ENCODE measurements around the gene C22orf39.

C22orf39 gene

DNA sequence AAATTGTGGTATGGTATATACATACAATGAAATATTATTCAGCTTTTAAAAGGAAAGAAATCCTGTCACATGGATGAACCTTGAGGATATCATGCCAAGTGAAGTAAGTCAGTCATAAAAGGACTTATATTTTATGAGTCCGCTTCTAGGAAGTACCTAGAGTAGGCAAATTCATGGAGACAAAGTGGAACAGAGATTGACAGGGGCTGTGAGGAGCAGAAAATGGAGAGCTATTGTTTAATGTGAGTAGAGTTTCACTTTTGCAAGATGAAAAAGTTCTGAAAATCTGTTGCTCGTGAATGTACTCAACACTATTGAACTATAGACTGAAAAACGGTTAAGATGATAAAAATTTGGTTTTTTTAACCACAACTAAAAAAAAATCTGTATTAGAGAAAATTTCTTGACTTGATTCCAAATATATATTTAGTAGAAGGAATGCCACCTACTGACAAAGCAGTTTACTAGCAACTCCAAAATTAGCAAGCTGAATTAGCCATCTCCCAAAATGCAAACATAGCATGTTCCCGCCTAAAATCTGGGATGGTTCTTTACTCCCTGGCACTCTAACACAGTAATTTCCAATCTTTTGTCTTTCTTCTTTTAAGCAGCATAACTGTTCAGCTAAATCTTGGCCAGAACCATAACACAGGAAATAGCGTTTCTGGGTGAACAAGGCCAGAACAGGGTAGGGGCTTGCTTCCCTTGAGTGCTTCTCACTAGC is 30.0 kb upstream of the C22orf39 start:
- in situ Hi-C loops (cut with HindIII; ENCODE audit: low sequenced_read_pairs): no loop called here

GRCh38 chr22:19476023-19476422 is 28.5 kb upstream of the C22orf39 start:
- in situ Hi-C loops (cut with HindIII; ENCODE audit: low sequenced_read_pairs): no loop called here

GRCh38 chr22:19473578-19473977 is 26.1 kb upstream of the C22orf39 start:
- in situ Hi-C loops (cut with HindIII; ENCODE audit: low sequenced_read_pairs): loop anchor here (25.0 kb wide), 1 partner anchor 139 kb away; no protein-coding TSS in a partner anchor

DNA sequence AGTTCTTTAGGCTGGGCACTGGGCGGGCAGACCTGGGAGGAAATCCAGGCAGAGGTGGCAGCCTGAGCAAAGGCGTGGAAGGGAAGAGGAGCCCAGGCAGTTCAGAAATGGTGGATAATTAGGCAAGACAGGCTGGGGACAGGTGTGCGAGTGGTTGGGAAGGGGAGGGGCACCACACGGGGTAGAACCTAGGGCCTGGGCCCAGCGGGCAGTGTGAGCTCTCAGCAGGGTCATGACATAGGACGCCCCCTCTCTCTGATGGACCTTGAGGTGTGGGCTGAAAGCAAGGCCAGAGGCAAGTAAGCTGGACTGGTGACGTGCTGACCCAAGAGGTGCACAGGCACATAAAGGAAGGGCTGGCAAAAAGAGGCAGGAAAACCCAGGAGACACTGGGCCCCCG is 24.7 kb upstream of the C22orf39 start:
- in situ Hi-C loops (cut with HindIII; ENCODE audit: low sequenced_read_pairs): loop anchor here (25.0 kb wide), 1 partner anchor 140 kb away; no protein-coding TSS in a partner anchor

- in situ Hi-C loops (cut with HindIII; ENCODE audit: low sequenced_read_pairs): loop anchor here (25.0 kb wide), 1 partner anchor 141 kb away; no protein-coding TSS in a partner anchor
These were observed 24.1 kb upstream of the C22orf39 start for GRCh38 chr22:19471572-19471971.

- in situ Hi-C loops (cut with HindIII; ENCODE audit: low sequenced_read_pairs): loop anchor here (25.0 kb wide), 1 partner anchor 142 kb away; no protein-coding TSS in a partner anchor
These were observed 22.5 kb upstream of the C22orf39 start for GRCh38 chr22:19470010-19470409.

GRCh38 chr22:19469421-19469820 is 21.9 kb upstream of the C22orf39 start:
- in situ Hi-C loops (cut with HindIII; ENCODE audit: low sequenced_read_pairs): loop anchor here (25.0 kb wide), 1 partner anchor 143 kb away; no protein-coding TSS in a partner anchor

- in situ Hi-C loops (cut with HindIII; ENCODE audit: low sequenced_read_pairs): loop anchor here (25.0 kb wide), 1 partner anchor 144 kb away; no protein-coding TSS in a partner anchor
These were observed 20.4 kb upstream of the C22orf39 start for GRCh38 chr22:19467912-19468311.

GRCh38 chr22:19466848-19467752 is 19.6 kb upstream of the C22orf39 start:
- in situ Hi-C loops (cut with HindIII; ENCODE audit: low sequenced_read_pairs): loop anchor here (25.0 kb wide), 1 partner anchor 145 kb away; no protein-coding TSS in a partner anchor

DNA sequence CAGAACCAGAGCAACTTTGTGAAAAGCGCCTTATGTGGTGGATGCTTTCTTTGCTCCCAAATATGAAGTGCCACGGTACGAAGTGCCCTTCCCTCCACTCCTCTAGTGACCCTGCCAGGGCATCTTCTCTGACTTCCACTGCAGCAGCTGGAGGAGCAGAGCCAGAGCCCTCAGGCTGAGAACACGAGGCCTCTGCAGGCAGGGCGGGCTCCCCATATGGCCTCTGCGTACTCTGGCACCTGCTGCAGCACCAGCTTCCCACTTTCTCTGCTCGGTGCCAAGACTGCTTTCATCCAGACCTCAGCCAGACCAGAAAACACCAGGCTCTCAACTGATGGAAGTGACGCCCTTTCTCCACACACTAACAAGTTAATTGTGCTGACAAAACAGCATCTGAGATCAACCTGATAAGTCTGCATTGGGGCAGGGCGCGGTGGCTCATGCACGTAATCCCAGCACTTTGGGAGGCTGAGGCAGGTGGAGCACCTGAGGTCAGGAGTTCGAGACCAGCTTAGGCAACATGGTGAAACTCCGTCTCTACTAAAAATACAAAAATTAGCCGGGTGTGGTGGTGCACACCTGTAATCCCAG is 18.7 kb upstream of the C22orf39 start:
- in situ Hi-C loops (cut with HindIII; ENCODE audit: low sequenced_read_pairs): loop anchor here (25.0 kb wide), 1 partner anchor 146 kb away; no protein-coding TSS in a partner anchor

- in situ Hi-C loops (cut with HindIII; ENCODE audit: low sequenced_read_pairs): loop anchor here (25.0 kb wide), 1 partner anchor 147 kb away; no protein-coding TSS in a partner anchor
These were observed 17.5 kb upstream of the C22orf39 start for GRCh38 chr22:19464975-19465374.

- in situ Hi-C loops (cut with HindIII; ENCODE audit: low sequenced_read_pairs): loop anchor here (25.0 kb wide), 1 partner anchor 148 kb away; no protein-coding TSS in a partner anchor
These were observed 17.0 kb upstream of the C22orf39 start for GRCh38 chr22:19464546-19464945.

DNA sequence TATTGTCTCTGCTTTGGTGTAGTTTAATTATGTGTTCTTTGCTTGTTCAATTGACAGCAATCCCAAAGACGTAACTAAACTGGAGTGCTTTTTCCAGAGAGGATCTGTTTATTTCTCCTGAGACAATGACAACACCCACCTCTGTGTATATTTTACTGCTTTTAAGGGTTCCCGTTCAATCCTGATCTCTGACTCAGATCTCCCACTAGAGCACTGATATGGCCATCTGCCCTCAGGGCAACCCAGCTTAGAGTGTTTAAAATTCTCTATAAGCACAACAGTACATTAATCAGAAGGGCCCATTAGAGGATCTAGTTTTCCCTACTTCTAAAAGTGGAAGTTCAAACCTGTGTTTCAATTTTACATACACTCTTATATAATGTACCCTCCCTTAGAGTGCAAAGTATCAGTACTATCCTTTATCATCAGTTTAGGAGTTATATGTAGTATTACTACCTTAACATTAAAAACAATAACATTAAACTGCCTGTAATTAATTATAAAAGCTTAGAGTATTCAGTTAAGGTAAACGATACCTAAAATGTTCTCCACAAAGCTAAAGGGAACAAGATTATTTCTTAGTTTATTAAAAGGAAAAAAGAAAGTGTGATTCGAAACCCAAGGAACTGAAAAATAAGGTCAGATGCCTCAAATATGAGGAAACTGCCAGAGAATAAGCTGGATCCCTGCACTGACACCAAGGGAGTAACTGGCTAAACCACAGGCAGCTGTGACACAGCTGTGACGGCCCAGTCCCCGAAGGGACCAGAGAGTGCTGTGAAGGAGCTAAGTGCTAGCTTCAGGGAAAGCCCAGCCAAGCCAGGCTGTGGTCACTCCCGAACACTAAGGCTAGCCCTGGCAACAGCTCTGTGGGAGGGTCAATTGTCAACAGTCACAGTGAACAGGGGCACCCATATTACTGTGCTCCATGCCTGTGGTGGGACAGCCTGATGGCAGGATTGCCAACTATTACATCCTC is 16.3 kb upstream of the C22orf39 start:
- in situ Hi-C loops (cut with HindIII; ENCODE audit: low sequenced_read_pairs): loop anchor here (25.0 kb wide), 1 partner anchor 149 kb away; no protein-coding TSS in a partner anchor

DNA sequence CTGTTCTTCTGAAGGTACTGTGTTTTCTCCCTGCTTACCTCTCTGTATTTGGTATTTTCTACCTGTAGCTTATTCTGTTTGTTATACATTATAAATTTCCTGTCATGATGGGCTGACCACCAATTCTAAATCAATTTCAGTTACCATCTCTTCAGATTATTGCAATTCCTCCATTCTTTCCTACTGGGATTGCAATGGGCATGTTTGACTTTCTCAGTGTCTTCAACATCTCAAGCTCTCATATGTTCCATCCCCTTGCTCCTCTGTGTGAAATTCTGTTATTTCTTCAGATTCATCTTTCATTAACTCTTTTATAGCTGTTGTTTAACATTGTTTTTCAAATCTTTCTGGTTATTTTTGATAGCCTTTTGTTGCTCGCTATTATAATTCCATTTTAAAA is 15.5 kb upstream of the C22orf39 start:
- in situ Hi-C loops (cut with HindIII; ENCODE audit: low sequenced_read_pairs): loop anchor here (25.0 kb wide), 1 partner anchor 149 kb away; no protein-coding TSS in a partner anchor

DNA sequence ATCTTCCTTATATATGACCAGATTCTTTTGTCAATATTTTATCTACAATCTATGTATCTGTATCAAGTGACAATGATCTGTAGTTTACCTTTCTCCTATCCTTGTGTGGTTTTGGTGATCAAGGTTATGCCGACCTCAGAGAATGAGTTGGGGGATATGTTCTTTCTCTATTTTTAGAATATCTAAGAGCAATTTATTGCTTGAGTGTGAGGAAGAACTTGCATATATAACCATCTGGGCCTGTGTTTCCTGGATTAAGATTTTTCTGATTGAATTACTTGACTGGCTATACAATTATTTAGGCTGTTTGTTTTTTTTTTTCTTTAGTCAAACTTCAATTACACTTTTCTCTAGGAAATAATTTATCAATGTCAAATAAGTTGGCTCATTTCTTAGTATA is 14.0 kb upstream of the C22orf39 start:
- in situ Hi-C loops (cut with HindIII; ENCODE audit: low sequenced_read_pairs): loop anchor here (25.0 kb wide), 1 partner anchor 151 kb away; no protein-coding TSS in a partner anchor

DNA sequence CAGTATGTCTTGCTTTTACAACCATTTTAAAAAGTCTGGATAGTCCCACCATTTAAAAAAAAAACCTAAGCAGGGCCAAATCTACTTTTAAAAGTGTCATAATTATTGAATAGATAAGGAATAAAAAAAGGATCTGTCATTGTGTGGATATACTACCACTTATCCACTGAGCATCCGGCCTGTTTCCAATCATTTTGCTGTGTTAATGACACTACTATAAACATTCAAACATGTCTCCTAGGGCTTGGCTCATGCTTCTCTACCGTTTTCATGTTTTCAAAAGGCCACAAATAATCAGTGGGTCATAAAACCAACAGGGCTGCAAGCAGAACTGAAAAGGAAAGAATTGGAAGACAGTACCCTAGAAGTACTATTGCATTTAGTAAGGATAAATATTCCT is 12.5 kb upstream of the C22orf39 start:
- in situ Hi-C loops (cut with HindIII; ENCODE audit: low sequenced_read_pairs): loop anchor here (25.0 kb wide), 1 partner anchor 152 kb away; no protein-coding TSS in a partner anchor

DNA sequence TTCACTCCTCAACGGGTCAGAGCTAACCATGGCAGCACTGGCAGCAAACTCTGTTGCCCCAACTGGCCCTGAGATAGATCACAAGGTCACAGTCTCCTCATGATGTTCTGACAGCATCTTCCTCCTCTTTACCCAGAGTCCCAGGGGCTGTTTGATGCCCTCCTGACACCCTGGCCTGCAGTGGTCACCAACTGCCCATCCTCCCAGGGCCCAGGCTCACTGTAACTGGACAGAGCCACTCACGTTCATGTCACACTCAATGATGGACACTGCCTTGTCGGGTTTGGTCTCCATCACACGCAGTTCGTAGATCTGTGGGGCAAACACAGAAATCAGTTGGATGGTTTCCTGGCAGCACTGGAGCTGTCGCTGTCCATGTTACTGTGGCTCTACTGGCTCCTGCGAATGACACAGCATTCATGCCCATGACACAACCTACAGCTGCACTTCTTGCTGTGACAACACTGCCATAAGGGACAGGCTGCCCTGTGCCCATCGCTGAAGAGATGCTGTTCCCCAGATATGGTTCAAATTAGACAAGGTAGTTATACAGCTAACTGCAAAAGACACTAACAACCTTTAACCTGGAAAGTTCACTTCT is 10.4 kb upstream of the C22orf39 start:
- in situ Hi-C loops (cut with HindIII; ENCODE audit: low sequenced_read_pairs): loop anchor here (25.0 kb wide), 1 partner anchor 154 kb away; no protein-coding TSS in a partner anchor

- in situ Hi-C loops (cut with HindIII; ENCODE audit: low sequenced_read_pairs): loop anchor here (25.0 kb wide), 1 partner anchor 156 kb away; no protein-coding TSS in a partner anchor
These were observed 9.0 kb upstream of the C22orf39 start for GRCh38 chr22:19456541-19456940.
